HG03378 (cell line): Measurements from ENCODE around the gene PRR23A.
"Not testable (repeated sequence)": the region's sequence is repeated elsewhere in the genome, so short reads cannot be mapped to it uniquely, and the experiment has no call there.

Experiments
- ATAC-seq: cut with Tn5 transposase; IDR thresholded peaks from one replicate; pipeline ENCODE4 v1.9.1; 2021; ENCODE audit warnings: mild to moderate bottlenecking, moderate library complexity; ENCODE audit not compliant: unreplicated experiment

The PRR23A gene

DNA sequence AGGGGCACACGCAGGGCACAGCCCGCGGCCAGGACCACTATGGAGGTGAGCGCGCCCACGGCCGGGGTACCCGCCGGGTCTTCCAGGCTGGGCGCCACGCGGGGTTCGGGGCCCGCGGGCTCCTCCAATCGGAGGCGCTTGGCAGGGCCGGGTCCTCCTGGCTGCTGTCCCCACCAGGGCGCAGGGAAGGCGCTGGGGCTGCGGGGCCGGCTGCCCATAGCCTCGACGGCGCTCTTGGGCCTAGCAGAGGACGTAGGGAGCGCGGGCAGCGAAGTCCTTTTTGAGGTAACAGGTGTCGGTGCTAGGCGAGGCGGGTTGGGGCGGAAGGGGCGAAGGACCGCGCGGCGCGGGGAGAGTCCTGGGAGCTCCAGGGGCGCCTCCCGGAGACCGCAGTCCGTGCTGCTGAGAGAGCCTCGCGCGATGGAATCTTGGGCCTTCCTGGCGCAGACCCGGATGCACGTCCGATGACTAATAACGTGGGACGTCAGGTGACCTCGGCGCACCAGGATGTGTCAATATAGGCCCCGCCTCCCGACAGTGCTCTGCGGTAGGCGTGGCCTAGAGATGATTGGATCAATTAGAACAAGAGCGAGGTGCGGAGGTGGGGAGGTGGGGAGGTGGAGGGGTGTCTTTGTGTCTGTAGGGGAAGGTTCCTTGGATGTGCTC lies at the start of gene PRR23A:
TSS of gene PRR23A (minus strand) at position 218 of the 666 bp plus-strand sequence. CDS start at position 218, 0 bp downstream.
- ATAC-seq = no peak

GRCh38 chr3:139052802-139053600 lies 46.9 kb upstream of the PRR23A start:
- ATAC-seq = no peak

- no peak for ATAC-seq
Measured at GRCh38 chr3:139044366-139045210, 38.5 kb upstream of the PRR23A start, which contains the start of gene PRR23C. Gene PRR23C, minus strand, starts transcription at chr3:139044892. Its CDS starts 272 bp downstream, at chr3:139044620.

GRCh38 chr3:139043554-139044365 lies 37.7 kb upstream of the PRR23A start:
- ATAC-seq = no peak

DNA sequence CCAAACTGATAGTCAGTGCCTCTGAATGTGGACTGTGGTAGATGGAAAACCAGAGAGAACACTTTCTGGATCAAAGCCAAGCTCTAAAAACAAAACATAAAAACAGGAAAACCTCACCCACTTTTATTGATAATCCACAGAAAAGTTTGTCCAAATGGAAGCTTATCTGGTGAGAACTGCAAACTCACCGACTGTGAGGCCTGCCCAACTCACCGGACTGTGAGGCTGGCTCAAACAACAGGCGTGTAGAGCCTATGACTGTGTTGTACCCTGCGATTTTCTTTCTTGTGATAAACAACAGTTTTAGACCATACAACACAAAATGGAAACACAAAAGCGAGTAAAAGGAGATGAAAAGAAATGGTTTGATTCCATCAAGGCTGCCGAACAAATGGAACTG lies 31.4 kb upstream of the PRR23A start:
- ATAC-seq = no peak

GRCh38 chr3:139032326-139033002 lies 26.4 kb upstream of the PRR23A start:
- ATAC-seq = no peak

GRCh38 chr3:139030576-139030975 lies 24.5 kb upstream of the PRR23A start:
- ATAC-seq = not testable (repeated sequence)

DNA sequence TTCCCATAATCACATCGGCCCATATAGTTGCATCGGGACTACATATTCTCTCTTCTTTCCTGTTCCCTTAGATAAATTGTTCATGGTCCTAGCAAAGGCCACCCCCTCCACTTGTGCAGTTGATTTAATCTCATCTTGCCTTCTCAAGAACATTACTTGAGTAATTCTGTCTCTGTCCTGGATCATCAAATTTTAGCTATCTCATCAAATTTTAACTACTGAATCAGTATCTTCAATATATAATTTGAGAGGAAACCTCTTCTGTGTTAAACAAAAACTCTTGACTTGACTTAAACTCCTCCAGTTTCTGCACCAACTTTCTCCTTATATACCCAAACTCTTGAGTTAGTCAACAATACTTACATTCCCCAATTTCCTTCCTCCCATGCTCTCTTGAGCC lies 18.9 kb upstream of the PRR23A start:
- no peak for ATAC-seq

DNA sequence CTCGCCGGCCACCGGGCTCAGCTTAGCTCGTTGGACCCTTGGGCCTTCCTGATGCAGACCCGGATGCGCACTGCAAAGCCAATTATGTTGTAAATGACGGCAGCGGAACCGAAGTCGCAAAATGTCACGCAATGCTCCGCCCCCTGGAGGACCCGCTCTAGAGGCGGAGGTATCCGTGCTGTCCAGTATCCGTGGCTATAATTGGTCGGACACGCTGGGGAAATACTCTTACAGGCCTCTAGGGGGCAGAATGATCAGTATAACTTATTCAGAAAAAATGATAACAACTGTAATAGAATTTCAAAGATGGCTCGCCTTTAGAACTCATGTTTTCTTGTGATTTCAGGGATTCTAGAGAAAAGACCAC lies 14.8 kb upstream of the PRR23A start, which contains the start of gene PRR23B:
TSS of gene PRR23B (minus strand) at position 59 of the 367 bp plus-strand sequence. CDS start 265 bp downstream, outside the sequence.
- no peak for ATAC-seq

GRCh38 chr3:139020036-139020867 lies 14.2 kb upstream of the PRR23A start:
- ATAC-seq = no peak

GRCh38 chr3:139016430-139017048 lies 10.5 kb upstream of the PRR23A start:
- ATAC-seq = no peak

DNA sequence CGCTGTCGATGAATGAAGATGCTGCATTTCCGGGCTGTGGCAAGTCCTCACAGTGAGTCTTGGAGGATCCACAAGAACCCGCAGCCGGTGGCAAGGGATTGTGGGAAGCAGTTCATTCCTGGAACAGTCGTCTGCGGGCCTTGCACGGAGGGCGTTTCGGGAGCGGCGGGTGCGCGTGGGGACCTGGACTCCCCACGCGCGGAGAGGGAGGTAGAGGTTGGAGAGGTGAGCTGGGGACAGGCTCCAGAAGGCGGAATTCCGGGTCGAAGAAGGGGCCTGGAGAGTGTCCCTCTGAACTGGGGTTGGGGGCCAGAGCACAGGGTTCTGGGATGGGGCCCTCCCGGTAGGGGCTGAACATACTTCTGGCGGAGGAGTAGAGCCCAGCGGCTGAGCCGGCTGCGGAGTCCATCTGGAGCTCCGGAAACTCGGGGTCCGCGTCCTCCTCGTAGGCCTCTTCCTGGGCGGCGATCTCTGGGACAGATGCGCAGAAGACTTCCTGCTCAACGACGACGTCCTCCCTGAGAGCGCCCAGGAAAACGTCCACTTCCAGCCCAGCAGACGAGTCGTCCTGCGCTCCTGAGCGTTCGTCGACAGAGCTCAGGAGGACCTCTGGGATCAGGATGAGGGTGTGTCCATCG lies 593 bp downstream of the PRR23A start:
- ATAC-seq = no peak

- ATAC-seq = no peak
Measured at GRCh38 chr3:138995706-138996105, 10.4 kb downstream of the PRR23A start.

- ATAC-seq = no peak
Measured at GRCh38 chr3:138987181-138987580, 18.9 kb downstream of the PRR23A start.

- no peak for ATAC-seq
Measured at GRCh38 chr3:138985932-138986331, 20.1 kb downstream of the PRR23A start.

DNA sequence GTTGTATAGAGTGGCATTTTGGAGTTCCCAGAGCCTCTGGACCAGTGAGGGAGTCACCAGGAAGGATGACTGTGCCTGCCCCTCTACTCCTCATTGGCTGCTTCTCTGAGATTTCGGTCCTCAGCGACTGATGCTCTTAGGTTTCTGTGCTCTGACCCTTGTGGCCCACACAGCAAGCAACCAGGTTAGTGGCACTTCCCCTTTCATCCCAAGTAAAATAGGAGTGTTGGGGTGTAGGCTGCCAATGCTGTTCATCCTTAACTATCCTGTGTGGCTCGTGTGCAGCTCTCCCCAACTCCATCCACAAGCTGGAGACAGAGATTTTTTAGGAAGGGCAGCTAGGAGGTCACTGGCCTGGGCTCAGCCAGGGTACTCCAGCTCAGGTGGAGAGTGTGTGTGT lies 21.3 kb downstream of the PRR23A start:
- no peak for ATAC-seq

GRCh38 chr3:138976047-138976446 lies 30.0 kb downstream of the PRR23A start:
- no peak for ATAC-seq

GRCh38 chr3:138975351-138975750 lies 30.7 kb downstream of the PRR23A start:
- ATAC-seq = no peak
